K562 (cell line): ENCODE measurements around the gene CBX8. TPM values are rescaled to one million over a fixed set of nuclear protein-coding genes. Genes with fewer than 3 reads are reported as not detected.

Source experiments
- BHLHE40 ChIP-seq: IDR thresholded peaks from 2 replicates; pipeline ENCODE4 v1.6.1; 2011; ENCODE audit warnings: low read length, improper control_type of control experiment
- CEBPB ChIP-seq: fragments of 450-650 bp; IDR thresholded peaks from 2 replicates; pipeline ENCODE4 v1.6.1; 2016; ENCODE audit warnings: missing genetic modification characterization, missing compliant biosample characterization
- ELF2 ChIP-seq: fragments of 250-450 bp; sonication (Bioruptor Pico); IDR thresholded peaks from 2 replicates; pipeline ENCODE4 v1.5.0; 2021; ENCODE audit warnings: mild to moderate bottlenecking
- HDAC6 ChIP-seq: IDR thresholded peaks from 2 replicates; pipeline ENCODE4 v1.6.1; 2012; ENCODE audit warnings: low read depth, mild to moderate bottlenecking, control low read depth, inconsistent platforms, low read length, moderate library complexity
- MTA3 ChIP-seq: fragments of 450-650 bp; formaldehyde crosslinking; IDR thresholded peaks from 2 replicates; pipeline ENCODE4 v1.6.1; 2017; ENCODE audit warnings: mild to moderate bottlenecking, borderline replicate concordance
- NEUROD1 ChIP-seq: fragments of 150-350 bp; IDR thresholded peaks from 2 replicates; pipeline ENCODE4 v1.6.1; 2014; ENCODE audit warnings: borderline replicate concordance, low read length, low read depth; ENCODE audit not compliant: partially characterized antibody
- NFRKB ChIP-seq: fragments of 450-650 bp; IDR thresholded peaks from 2 replicates; pipeline ENCODE4 v1.6.1; 2016; ENCODE audit warnings: low read depth
- NR2F6 ChIP-seq: fragments of 450-650 bp; formaldehyde crosslinking; IDR thresholded peaks from 2 replicates; pipeline ENCODE4 v1.4.0; 2020; ENCODE audit warnings: mild to moderate bottlenecking
- NR4A1 ChIP-seq, 2 experiments: fragments of 250-450 bp in 1 of 2; fragments of 450-650 bp in 1 of 2; sonication (Bioruptor Pico) in 1 of 2; IDR thresholded peaks; 2 replicates each; pipeline versions ENCODE4 v1.4.0 to v1.6.1; 2016 to 2020; ENCODE audit warnings: mild to moderate bottlenecking in 2 of 2, missing compliant biosample characterization in 1 of 2, missing genetic modification characterization in 1 of 2, moderate library complexity in 1 of 2
- PHF20 ChIP-seq: fragments of 450-650 bp; IDR thresholded peaks from 2 replicates; pipeline ENCODE4 v1.6.1; 2018; ENCODE audit not compliant: partially characterized antibody
- POLR2G ChIP-seq: fragments of 200-400 bp; formaldehyde crosslinking; IDR thresholded peaks from 2 replicates; pipeline ENCODE4 v1.6.1; 2017; ENCODE audit warnings: low read depth, mild to moderate bottlenecking, antibody characterized with exemption, low read length, moderate library complexity
- RBM22 ChIP-seq: fragments of 200-400 bp; formaldehyde crosslinking; IDR thresholded peaks from 2 replicates; pipeline ENCODE4 v1.6.1; 2018; ENCODE audit warnings: low read length, low read depth; ENCODE audit not compliant: poor library complexity, severe bottlenecking
- SMAD3 ChIP-seq: fragments of 450-650 bp; formaldehyde crosslinking; conservative IDR thresholded peaks from 2 replicates; pipeline ENCODE4 v1.4.0; 2020; ENCODE audit warnings: mild to moderate bottlenecking
- SREBF1 ChIP-seq: fragments of 150-350 bp; IDR thresholded peaks from 2 replicates; pipeline ENCODE4 v1.6.1; 2014; ENCODE audit warnings: antibody characterized with exemption, low read depth, low read length, borderline replicate concordance
- TEAD4 ChIP-seq, 2 experiments: sonication (generic) in 1 of 2; formaldehyde crosslinking in 1 of 2; IDR thresholded peaks; 2 replicates each; pipeline versions ENCODE4 v1.6.1 to v1.8.0; 2012 to 2022; ENCODE audit warnings: borderline replicate concordance in 1 of 2, inconsistent platforms in 1 of 2, low read length in 1 of 2, mild to moderate bottlenecking in 1 of 2, missing genetic modification reagents in 1 of 2
- TRIM24 ChIP-seq, 2 experiments: fragments of 450-650 bp; IDR thresholded peaks; 2 replicates each; pipeline ENCODE4 v1.6.1; 2016
- ZFP1 ChIP-seq: fragments of 450-650 bp; formaldehyde crosslinking; IDR thresholded peaks from 2 replicates; pipeline ENCODE4 v1.4.0; 2020; ENCODE audit warnings: mild to moderate bottlenecking, mixed read lengths
- polyA plus RNA-seq, 8 experiments: library from polyadenylated mRNA; depleted of rRNA in 4 of 8; stranded (reverse) in 5 of 8; unstranded in 3 of 8; fragments of >200 nt; fragmentation: Nextera tagmentation in 2 of 8; fragmentation: Illumina TruSeq in 1 of 8; extraction: Ambion mirVana in 2 of 8; extraction: Trizol in 1 of 8; gene quantifications; 2 replicates each; pipeline versions ENCODE4 v1.2.1 to v1.2.3, GENCODE V29; 2011 to 2014; ENCODE audit warnings: inconsistent platforms in 1 of 8, missing spikeins in 1 of 8
- total RNA-seq, 7 experiments: library from RNA; depleted of rRNA in 6 of 7; stranded (reverse); fragments of >200 nt in 6 of 7; fragmentation: Illumina TruSeq in 2 of 7; extraction: Trizol in 2 of 7; gene quantifications; 2 replicates each; pipeline versions ENCODE4 v1.2.1 to v1.2.3, GENCODE V29; 2011 to 2021; ENCODE audit warnings: low replicate concordance in 1 of 7
- TF ChIP-seq, protein P1 (sequence below): fragments of 250-450 bp; sonication (Bioruptor Pico); IDR thresholded peaks from 2 replicates; pipeline ENCODE4 v1.5.0; 2021
- TF ChIP-seq, protein P2 (sequence below): fragments of 250-450 bp; sonication (Bioruptor Pico); IDR thresholded peaks from 2 replicates; pipeline ENCODE4 v1.4.0; 2020; ENCODE audit warnings: mild to moderate bottlenecking, moderate library complexity
- TF ChIP-seq, protein P3 (sequence below): IDR thresholded peaks from 2 replicates; pipeline ENCODE4 v1.6.1; 2014; ENCODE audit warnings: antibody characterized with exemption
- TF ChIP-seq, protein P4 (sequence below): fragments of 250-450 bp; sonication (Bioruptor Pico); IDR thresholded peaks from 2 replicates; pipeline ENCODE4 v1.6.1; 2021; ENCODE audit warnings: mild to moderate bottlenecking
- TF ChIP-seq, protein P5 (sequence below), 2 experiments: fragments of 250-450 bp in 1 of 2; fragments of 450-650 bp in 1 of 2; sonication (Bioruptor Pico) in 1 of 2; IDR thresholded peaks; 2 replicates each; pipeline versions ENCODE4 v1.6.1 to v1.8.0; 2016 to 2021; ENCODE audit warnings: mild to moderate bottlenecking in 2 of 2, moderate library complexity in 2 of 2, missing compliant biosample characterization in 1 of 2, missing genetic modification characterization in 1 of 2

The CBX8 gene
- total and polyA plus RNA-seq, 9 of the 15 experiments (the other 6 are each of a cell fraction or from before 2014, with no cell fraction given), result 0.08 to 11.9 (median 2.6) TPM

DNA sequence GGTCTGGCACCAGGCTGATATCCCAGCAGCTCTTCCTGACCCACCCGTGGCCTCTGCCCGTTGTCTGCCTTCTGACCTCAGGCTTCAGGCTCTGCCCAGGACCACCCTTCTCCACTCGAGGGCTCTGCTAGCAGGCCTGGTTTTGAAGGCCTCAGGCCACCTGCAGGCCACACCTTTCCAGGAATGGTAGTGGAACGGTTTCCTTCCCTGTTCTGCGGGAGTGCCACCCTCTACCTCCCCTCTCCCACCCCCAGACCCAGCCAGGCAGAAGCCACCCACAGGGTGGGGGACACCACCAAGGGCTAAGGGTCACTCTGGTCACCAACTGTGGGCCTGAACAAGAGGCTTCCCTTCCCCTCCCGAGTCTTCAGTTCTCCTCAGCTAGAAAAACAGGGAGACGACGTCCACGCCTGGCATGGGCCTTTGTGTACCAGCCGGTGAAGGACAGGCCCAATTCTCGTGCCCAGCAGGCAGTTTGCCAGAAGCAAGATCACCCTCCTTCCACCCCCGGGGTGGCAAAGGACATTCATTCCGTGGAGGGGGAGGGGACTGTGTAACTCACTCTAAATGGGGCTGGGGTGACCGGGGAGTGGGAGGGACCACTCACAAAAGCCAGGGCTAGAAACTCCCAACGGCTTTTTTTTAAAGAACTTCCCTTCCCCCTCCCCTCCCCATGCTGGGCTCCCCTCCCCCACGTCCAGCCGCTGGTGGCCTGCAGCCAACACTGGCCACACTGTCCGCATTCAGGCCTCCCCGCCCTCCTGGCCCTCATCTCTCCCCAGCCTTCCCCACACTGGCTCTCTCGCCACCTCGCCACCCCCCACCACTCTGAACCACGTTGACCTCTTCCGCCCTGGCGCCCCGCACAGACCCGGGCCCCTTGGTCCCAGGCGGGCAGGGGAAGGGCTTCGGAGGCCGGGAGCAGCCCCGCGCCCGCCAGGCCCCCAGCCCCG is 34.7 kb upstream of the CBX8 start (continued):
- TF ChIP-seq, protein P1, sequence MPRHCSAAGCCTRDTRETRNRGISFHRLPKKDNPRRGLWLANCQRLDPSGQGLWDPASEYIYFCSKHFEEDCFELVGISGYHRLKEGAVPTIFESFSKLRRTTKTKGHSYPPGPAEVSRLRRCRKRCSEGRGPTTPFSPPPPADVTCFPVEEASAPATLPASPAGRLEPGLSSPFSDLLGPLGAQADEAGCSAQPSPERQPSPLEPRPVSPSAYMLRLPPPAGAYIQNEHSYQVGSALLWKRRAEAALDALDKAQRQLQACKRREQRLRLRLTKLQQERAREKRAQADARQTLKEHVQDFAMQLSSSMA (CRISPR knock-in tag), result 0 out of 2 replicates have a peak, but pooled peaks have one; percentile 32
- TF ChIP-seq NFRKB, result peak; percentile 97
- no peak for TF ChIP-seq CEBPB (tag)
- TF ChIP-seq, protein P2, sequence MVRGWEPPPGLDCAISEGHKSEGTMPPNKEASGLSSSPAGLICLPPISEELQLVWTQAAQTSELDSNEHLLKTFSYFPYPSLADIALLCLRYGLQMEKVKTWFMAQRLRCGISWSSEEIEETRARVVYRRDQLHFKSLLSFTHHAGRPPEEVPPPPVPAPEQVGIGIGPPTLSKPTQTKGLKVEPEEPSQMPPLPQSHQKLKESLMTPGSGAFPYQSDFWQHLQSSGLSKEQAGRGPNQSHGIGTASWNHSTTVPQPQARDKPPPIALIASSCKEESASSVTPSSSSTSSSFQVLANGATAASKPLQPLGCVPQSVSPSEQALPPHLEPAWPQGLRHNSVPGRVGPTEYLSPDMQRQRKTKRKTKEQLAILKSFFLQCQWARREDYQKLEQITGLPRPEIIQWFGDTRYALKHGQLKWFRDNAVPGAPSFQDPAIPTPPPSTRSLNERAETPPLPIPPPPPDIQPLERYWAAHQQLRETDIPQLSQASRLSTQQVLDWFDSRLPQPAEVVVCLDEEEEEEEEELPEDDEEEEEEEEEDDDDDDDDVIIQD, result peak; percentile 41; the same call in 1 of the 2 replicates
- no peak for TF ChIP-seq TRIM24 (IDR thresholded peaks at IDR 0.05)
- TF ChIP-seq SREBF1, result no peak
- peak; percentile 49 for TF ChIP-seq PHF20
- no peak for TF ChIP-seq NR2F6
- TF ChIP-seq MTA3, result no peak
- TF ChIP-seq NEUROD1, result peak; percentile 44
- no peak for TF ChIP-seq NR4A1 (CRISPR knock-in tag; IDR thresholded peaks at IDR 0.05)
- TF ChIP-seq NR4A1 (tag; IDR thresholded peaks at IDR 0.05), result peak; percentile 92
- no peak; the same call in 1 of the 2 replicates for TF ChIP-seq TEAD4 (IDR thresholded peaks at IDR 0.05; ENCODE audit: low read length)
- TF ChIP-seq TEAD4 (CRISPR knock-in tag; IDR thresholded peaks at IDR 0.05; ENCODE audit: borderline replicate concordance), result no peak
- TF ChIP-seq, protein P3, sequence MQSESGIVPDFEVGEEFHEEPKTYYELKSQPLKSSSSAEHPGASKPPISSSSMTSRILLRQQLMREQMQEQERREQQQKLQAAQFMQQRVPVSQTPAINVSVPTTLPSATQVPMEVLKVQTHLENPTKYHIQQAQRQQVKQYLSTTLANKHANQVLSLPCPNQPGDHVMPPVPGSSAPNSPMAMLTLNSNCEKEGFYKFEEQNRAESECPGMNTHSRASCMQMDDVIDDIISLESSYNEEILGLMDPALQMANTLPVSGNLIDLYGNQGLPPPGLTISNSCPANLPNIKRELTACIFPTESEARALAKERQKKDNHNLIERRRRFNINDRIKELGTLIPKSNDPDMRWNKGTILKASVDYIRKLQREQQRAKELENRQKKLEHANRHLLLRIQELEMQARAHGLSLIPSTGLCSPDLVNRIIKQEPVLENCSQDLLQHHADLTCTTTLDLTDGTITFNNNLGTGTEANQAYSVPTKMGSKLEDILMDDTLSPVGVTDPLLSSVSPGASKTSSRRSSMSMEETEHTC, result no peak
- TF ChIP-seq, protein P4, sequence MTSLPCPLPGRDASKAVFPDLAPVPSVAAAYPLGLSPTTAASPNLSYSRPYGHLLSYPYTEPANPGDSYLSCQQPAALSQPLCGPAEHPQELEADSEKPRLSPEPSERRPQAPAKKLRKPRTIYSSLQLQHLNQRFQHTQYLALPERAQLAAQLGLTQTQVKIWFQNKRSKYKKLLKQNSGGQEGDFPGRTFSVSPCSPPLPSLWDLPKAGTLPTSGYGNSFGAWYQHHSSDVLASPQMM (CRISPR knock-in tag), result no peak
- TF ChIP-seq ELF2 (CRISPR knock-in tag), result no peak
- TF ChIP-seq HDAC6, result no peak
- TF ChIP-seq POLR2G, result peak; percentile 51; the same call in 1 of the 2 replicates
- peak; percentile 17; the same call in 1 of the 2 replicates for TF ChIP-seq BHLHE40
- TF ChIP-seq, protein P5, sequence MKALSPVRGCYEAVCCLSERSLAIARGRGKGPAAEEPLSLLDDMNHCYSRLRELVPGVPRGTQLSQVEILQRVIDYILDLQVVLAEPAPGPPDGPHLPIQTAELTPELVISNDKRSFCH (CRISPR knock-in tag; IDR thresholded peaks at IDR 0.05), result no peak
- TF ChIP-seq, protein P5 (tag; IDR thresholded peaks at IDR 0.05), result peak; percentile 88
- no peak for TF ChIP-seq RBM22
- 0 out of 2 replicates have a peak, but pooled peaks have one; percentile 37 for TF ChIP-seq SMAD3
- no peak for TF ChIP-seq ZFP1 (CRISPR knock-in tag)
